ENCODE measurements around the gene DPYSL4. TPM values are rescaled to one million over a fixed set of nuclear protein-coding genes. Genes with fewer than 3 reads are reported as not detected.
"Not testable (repeated sequence)": the region's sequence is repeated elsewhere in the genome, so short reads cannot be mapped to it uniquely, and the experiment has no call there.

Gene DPYSL4
- total RNA-seq, 1 donor from 2014 or later = 1.8 TPM

- DNase-seq (ENCODE audit: low spot score) = no peak
These were observed 37.5 kb upstream of the DPYSL4 start for GRCh38 chr10:132149271-132149670.

GRCh38 chr10:132149917-132150316, 36.8 kb upstream of the DPYSL4 start:
- DNase-seq (ENCODE audit: low spot score) = no peak

GRCh38 chr10:132150777-132151176, 36.0 kb upstream of the DPYSL4 start:
- DNase-seq (ENCODE audit: low spot score) = no peak

GRCh38 chr10:132151286-132151950, 35.3 kb upstream of the DPYSL4 start:
- DNase-seq (ENCODE audit: low spot score) = peak; percentile 86

GRCh38 chr10:132151951-132152505, 34.7 kb upstream of the DPYSL4 start:
- DNase-seq (ENCODE audit: low spot score) = peak; percentile 78

- no peak for DNase-seq (ENCODE audit: low spot score)
These were observed 33.7 kb upstream of the DPYSL4 start for GRCh38 chr10:132152896-132153580.

GRCh38 chr10:132153616-132154217, 33.0 kb upstream of the DPYSL4 start:
- no peak for DNase-seq (ENCODE audit: low spot score)

GRCh38 chr10:132154440-132154839, 32.3 kb upstream of the DPYSL4 start:
- DNase-seq (ENCODE audit: low spot score) = no peak

GRCh38 chr10:132154931-132155330, 31.8 kb upstream of the DPYSL4 start:
- DNase-seq (ENCODE audit: low spot score) = no peak

GRCh38 chr10:132155723-132156381, 30.9 kb upstream of the DPYSL4 start:
- no peak for DNase-seq (ENCODE audit: low spot score)

GRCh38 chr10:132156382-132156781, 30.4 kb upstream of the DPYSL4 start:
- no peak for DNase-seq (ENCODE audit: low spot score)

GRCh38 chr10:132157101-132157500, 29.6 kb upstream of the DPYSL4 start:
- DNase-seq (ENCODE audit: low spot score) = no peak

- DNase-seq (ENCODE audit: low spot score) = no peak
These were observed 28.5 kb upstream of the DPYSL4 start for GRCh38 chr10:132158122-132158741.

GRCh38 chr10:132158823-132159222, 27.9 kb upstream of the DPYSL4 start:
- no peak for DNase-seq (ENCODE audit: low spot score)

GRCh38 chr10:132159302-132160230, 27.2 kb upstream of the DPYSL4 start:
- not testable (repeated sequence) for DNase-seq (ENCODE audit: low spot score)

- not testable (repeated sequence) for DNase-seq (ENCODE audit: low spot score)
These were observed 26.5 kb upstream of the DPYSL4 start for GRCh38 chr10:132160231-132160630.

GRCh38 chr10:132160834-132161622, 25.7 kb upstream of the DPYSL4 start:
- DNase-seq (ENCODE audit: low spot score) = not testable (repeated sequence)

- no peak for DNase-seq (ENCODE audit: low spot score)
These were observed 24.7 kb upstream of the DPYSL4 start for GRCh38 chr10:132162021-132162531.
